H7 (cell line): ENCODE measurements around the gene PCDHGC3. TPM values are rescaled to one million over a fixed set of nuclear protein-coding genes. Genes with fewer than 3 reads are reported as not detected.
A peak's percentile ranks its signal among the peaks of the same experiment; 100 is the strongest.

Experiments
- DNase-seq: peaks from one replicate; pipeline ENCODE4 v3.0.0; 2012
- H3K27me3 ChIP-seq: 2 replicates; pipeline ENCODE4 v1.6.0; 2011; ENCODE audit warnings: mild to moderate bottlenecking, low read length; ENCODE audit not compliant: control insufficient read depth, insufficient read depth
- H3K36me3 ChIP-seq: replicated peaks from 2 replicates; pipeline ENCODE4 v1.5.1; 2011; ENCODE audit warnings: low read length; ENCODE audit not compliant: control insufficient read depth, insufficient read depth
- H3K4me3 ChIP-seq: 2 replicates; pipeline ENCODE4 v1.5.1; 2011; ENCODE audit warnings: low read depth, mild to moderate bottlenecking, control low read depth, low read length, moderate library complexity; ENCODE audit not compliant: insufficient read depth
- total RNA-seq: library from RNA; depleted of rRNA; stranded (reverse); fragments of >200 nt; shearing (Covaris generic); gene quantifications from 2 replicates; pipeline ENCODE4 v1.2.3, GENCODE V29; 2014

Gene PCDHGC3
- total RNA-seq, 1 experiment from 2014 or later: 31.7 TPM

- peak; percentile 86 for DNase-seq
- Histone ChIP-seq H3K27me3 (peaks cover 48% of the 10 kb centered on the region; the same call in 1 of the 2 replicates), H3K36me3 (no peaks in the 10 kb centered on the region), H3K4me3 (peak overlapping the region; percentile 33; the same call in 1 of the 2 replicates)
Observed at GRCh38 chr5:141491323-141492167, 15.8 kb downstream of the PCDHGC3 start.

GRCh38 chr5:141492168-141492885, 16.6 kb downstream of the PCDHGC3 start:
- Histone ChIP-seq H3K27me3 (peaks cover 41% of the 10 kb centered on the region; the same call in 1 of the 2 replicates), H3K4me3 (peak overlapping the region; percentile 33; the same call in 1 of the 2 replicates), H3K36me3 (no peaks in the 10 kb centered on the region)
- peak; percentile 82 for DNase-seq

- Histone ChIP-seq H3K4me3 (no peak overlapping the region), H3K27me3 (peaks cover 39% of the 10 kb centered on the region; the same call in 1 of the 2 replicates), H3K36me3 (no peaks in the 10 kb centered on the region)
- DNase-seq: no peak
Observed at GRCh38 chr5:141493500-141494422, 18.0 kb downstream of the PCDHGC3 start.

- Histone ChIP-seq H3K4me3 (peak overlapping the region; percentile 33), H3K27me3 (peaks cover 39% of the 10 kb centered on the region; the same call in 1 of the 2 replicates), H3K36me3 (no peaks in the 10 kb centered on the region)
- DNase-seq: peak; percentile 68
Observed at GRCh38 chr5:141494761-141495452, 19.1 kb downstream of the PCDHGC3 start.

GRCh38 chr5:141495453-141495811, 19.7 kb downstream of the PCDHGC3 start:
- Histone ChIP-seq H3K4me3 (peak overlapping the region; percentile 33), H3K36me3 (no peaks in the 10 kb centered on the region), H3K27me3 (peaks cover 34% of the 10 kb centered on the region; the same call in 1 of the 2 replicates)
- no peak for DNase-seq

- DNase-seq: peak; percentile 68
- no peaks in the 10 kb centered on the region for H3K36me3 ChIP-seq
- H3K27me3 ChIP-seq: peaks cover 31% of the 10 kb centered on the region; the same call in 1 of the 2 replicates
- H3K4me3 ChIP-seq: no peak overlapping the region
Observed at GRCh38 chr5:141496038-141496437, 20.3 kb downstream of the PCDHGC3 start.

- Histone ChIP-seq H3K27me3 (no peaks in the 10 kb centered on the region), H3K36me3 (no peaks in the 10 kb centered on the region; the same call in 1 of the 2 replicates), H3K4me3 (no peak overlapping the region)
- no peak for DNase-seq
Observed at GRCh38 chr5:141501761-141502160, 26.0 kb downstream of the PCDHGC3 start.

- Histone ChIP-seq H3K4me3 (no peak overlapping the region), H3K27me3 (no peaks in the 10 kb centered on the region)
Observed at GRCh38 chr5:141503681-141504080, 27.9 kb downstream of the PCDHGC3 start.

GRCh38 chr5:141504216-141504615, 28.4 kb downstream of the PCDHGC3 start:
- no peaks in the 10 kb centered on the region for H3K27me3 ChIP-seq

More at GRCh38 chr5:141503681-141504080, 27.9 kb downstream of the PCDHGC3 start:
- no peaks in the 10 kb centered on the region; the same call in 1 of the 2 replicates for H3K36me3 ChIP-seq
- DNase-seq: no peak

GRCh38 chr5:141506381-141507155, 30.8 kb downstream of the PCDHGC3 start:
- no peak overlapping the region for H3K4me3 ChIP-seq

More at GRCh38 chr5:141504216-141504615, 28.4 kb downstream of the PCDHGC3 start:
- no peak for DNase-seq
- Histone ChIP-seq H3K36me3 (no peaks in the 10 kb centered on the region; the same call in 1 of the 2 replicates), H3K4me3 (no peak overlapping the region)

GRCh38 chr5:141507387-141508091, 31.8 kb downstream of the PCDHGC3 start:
- H3K4me3 ChIP-seq: no peak overlapping the region

More at GRCh38 chr5:141506381-141507155, 30.8 kb downstream of the PCDHGC3 start:
- no peaks in the 10 kb centered on the region for H3K27me3 ChIP-seq
- H3K36me3 ChIP-seq: no peaks in the 10 kb centered on the region; the same call in none of the 2 replicates
- no peak for DNase-seq

GRCh38 chr5:141508440-141508797, 32.7 kb downstream of the PCDHGC3 start:
- peaks cover 2% of the 10 kb centered on the region; the same call in 1 of the 2 replicates for H3K27me3 ChIP-seq
- peak overlapping the region; percentile 12; the same call in 1 of the 2 replicates for H3K4me3 ChIP-seq
- H3K36me3 ChIP-seq: no peaks in the 10 kb centered on the region; the same call in none of the 2 replicates
- no peak for DNase-seq

More at GRCh38 chr5:141507387-141508091, 31.8 kb downstream of the PCDHGC3 start:
- H3K27me3 ChIP-seq: no peaks in the 10 kb centered on the region
- no peaks in the 10 kb centered on the region; the same call in none of the 2 replicates for H3K36me3 ChIP-seq
- DNase-seq: no peak
